Spinal cord (tissue), 10 donors: ENCODE data around the gene P2RY14. TPM values are rescaled to one million over a fixed set of nuclear protein-coding genes. Genes with fewer than 3 reads are reported as not detected.

Source experiments
- DNase-seq, 6 donors: peaks; one replicate each; pipeline versions ENCODE4 v3.0.0 to v3.0.0-alpha.2; 2013 to 2015; ENCODE audit warnings: low spot score in 6 of 6, low read depth in 4 of 6
- H3K27ac ChIP-seq: one replicate; pipeline ENCODE4 v1.5.1; 2013; ENCODE audit warnings: low read depth, low read length, control low read depth
- H3K27me3 ChIP-seq: one replicate; pipeline ENCODE4 v1.6.1; 2013; ENCODE audit warnings: low read length; ENCODE audit not compliant: control insufficient read depth, insufficient read depth
- H3K36me3 ChIP-seq: one replicate; pipeline ENCODE4 v1.6.1; 2013; ENCODE audit warnings: low read length; ENCODE audit not compliant: control insufficient read depth, insufficient read depth
- H3K4me1 ChIP-seq: one replicate; pipeline ENCODE4 v1.6.1; 2013; ENCODE audit warnings: low read length; ENCODE audit not compliant: control insufficient read depth, insufficient read depth
- H3K4me3 ChIP-seq: one replicate; pipeline ENCODE4 v1.5.1; 2013; ENCODE audit warnings: low read depth, low read length, control low read depth
- H3K9me3 ChIP-seq: one replicate; pipeline ENCODE4 v1.6.1; 2013; ENCODE audit warnings: low read length; ENCODE audit not compliant: control insufficient read depth, insufficient read depth
- WGBS: methylation state at CpG from one replicate; pipeline ENCODE4 v1.1.5; 2013; ENCODE audit warnings: missing lambda C conversion rate; ENCODE audit not compliant: insufficient coverage; 5-methylcytosine and 5-hydroxymethylcytosine counted together
- polyA plus RNA-seq, 2 donors: library from polyadenylated mRNA; unstranded; fragments of 120-200 nt; gene quantifications; one replicate each; pipeline ENCODE4 v1.2.1, GENCODE V29; 2013; ENCODE audit not compliant: insufficient read length in 2 of 2
- total RNA-seq, 2 donors: library from RNA; depleted of rRNA in 1 of 2; stranded (reverse); fragments of 120-200 nt in 1 of 2; fragments of >200 nt in 1 of 2; gene quantifications; one replicate each; pipeline versions ENCODE4 v1.2.3 to v1.2.4, GENCODE V29; 2013 to 2014
- donor health status: healthy.

The P2RY14 gene
- total and polyA plus RNA-seq, 4 donors = 1.3 to 8.9 (median 4.8) TPM

DNA sequence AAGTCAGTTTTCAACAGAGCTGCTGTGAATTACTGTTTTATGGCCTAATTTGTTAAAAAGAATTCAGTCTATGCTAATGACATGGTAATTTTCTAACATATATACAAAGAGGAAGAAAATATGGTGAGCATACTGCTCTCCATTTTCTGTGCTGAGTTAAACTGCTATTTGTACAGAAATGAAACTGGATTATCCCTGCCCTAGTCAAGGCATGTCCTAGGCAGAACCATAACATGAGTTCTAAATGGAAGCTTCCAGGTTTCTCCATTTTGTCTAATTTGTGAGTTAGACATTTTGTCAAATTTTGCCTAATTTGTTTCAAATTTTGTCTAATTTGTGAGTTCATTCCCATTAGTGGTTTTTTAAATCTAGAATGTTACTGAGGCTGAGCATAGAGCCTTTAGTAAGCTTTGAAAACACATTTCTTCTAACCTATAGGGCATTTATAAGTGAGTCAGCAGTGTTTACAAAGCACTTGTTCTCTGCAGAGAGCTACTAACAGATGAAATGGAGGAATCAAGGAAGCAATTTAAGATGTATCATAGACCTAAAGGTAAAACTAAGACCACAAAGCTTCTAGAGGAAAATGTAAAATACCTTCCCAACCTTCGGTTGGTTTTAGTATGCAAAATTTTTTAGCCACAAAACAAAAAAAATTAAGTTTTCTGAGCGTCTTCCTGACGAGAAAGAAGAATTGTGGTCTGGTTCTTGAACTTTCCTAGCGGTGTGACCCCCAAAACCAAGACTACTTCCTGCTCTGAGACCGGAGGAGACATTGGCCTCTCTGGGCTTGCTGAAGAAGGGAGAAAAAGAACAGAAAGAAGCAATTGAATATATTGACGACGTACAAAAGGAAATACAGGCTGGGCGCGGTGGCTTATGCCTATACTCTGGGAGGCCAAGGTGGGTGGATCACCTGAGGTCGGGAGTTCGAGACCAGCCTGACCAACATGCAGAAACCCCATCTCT, 9.8 kb downstream of the P2RY14 start:
- Histone ChIP-seq H3K4me1 (peaks cover 12% of the 10 kb centered on the region), H3K9me3 (no peaks in the 10 kb centered on the region), H3K27ac (no peak overlapping the region), H3K4me3 (no peak overlapping the region), H3K36me3 (no peaks in the 10 kb centered on the region), H3K27me3 (no peaks in the 10 kb centered on the region)
- DNase-seq = no peak
- 90% methylated on average over 2 of the region's 11 CpGs for WGBS

DNA sequence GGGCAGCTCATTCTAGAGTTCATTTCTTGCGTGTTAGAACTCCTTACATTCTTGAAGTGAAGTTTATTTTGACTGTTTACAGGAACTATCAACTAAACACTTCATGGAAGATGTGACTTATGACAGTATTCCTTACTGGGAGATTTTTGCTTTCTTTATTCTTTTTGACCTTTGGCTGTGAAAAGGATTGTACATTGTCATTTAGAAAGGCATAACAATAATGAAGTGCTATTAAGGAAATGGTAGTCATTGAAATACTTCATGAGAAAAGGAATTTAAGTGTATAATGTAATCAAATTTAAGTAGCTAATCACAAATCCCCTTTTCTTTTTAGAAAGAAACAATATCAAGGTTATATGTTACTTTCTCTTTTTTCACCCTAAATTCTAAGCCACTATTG, 11.3 kb downstream of the P2RY14 start:
- H3K4me1 ChIP-seq = peaks cover 12% of the 10 kb centered on the region
- no peak overlapping the region for H3K27ac ChIP-seq
- H3K9me3 ChIP-seq = no peaks in the 10 kb centered on the region
- no CpG with 5 or more reads among the region's 1 CpG for WGBS
- DNase-seq = no peak
- no peak overlapping the region for H3K4me3 ChIP-seq
- no peaks in the 10 kb centered on the region for H3K27me3 ChIP-seq
- no peaks in the 10 kb centered on the region for H3K36me3 ChIP-seq

DNA sequence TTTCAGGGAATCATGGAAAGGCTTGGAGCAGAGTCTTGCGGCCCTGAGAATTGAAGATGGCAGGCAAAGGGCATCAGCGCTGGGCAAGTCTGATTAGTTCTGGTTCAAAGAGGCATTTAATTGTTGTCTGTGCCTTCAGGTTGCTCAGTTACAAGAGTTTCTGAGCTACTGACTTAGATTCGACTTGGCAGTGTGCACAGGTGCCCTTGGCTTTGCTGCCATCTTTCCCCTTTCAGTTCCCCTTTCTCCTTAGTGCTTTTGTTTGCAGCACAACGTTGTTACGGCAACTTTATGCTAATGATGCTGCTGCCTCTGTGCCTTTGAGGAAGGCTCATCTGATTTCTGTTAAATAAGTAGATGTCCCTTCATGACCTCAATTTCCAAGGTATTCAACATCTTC, 12.5 kb downstream of the P2RY14 start:
- no peaks in the 10 kb centered on the region for H3K36me3 ChIP-seq
- 68% methylated on average over 3 of the region's 5 CpGs for WGBS
- H3K27ac ChIP-seq = no peak overlapping the region
- H3K9me3 ChIP-seq = no peaks in the 10 kb centered on the region
- no peak overlapping the region for H3K4me3 ChIP-seq
- H3K27me3 ChIP-seq = no peaks in the 10 kb centered on the region
- peak in 4 of 6 donors; percentile 21 to 65 (median 48) for DNase-seq
- peaks cover 12% of the 10 kb centered on the region for H3K4me1 ChIP-seq

DNA sequence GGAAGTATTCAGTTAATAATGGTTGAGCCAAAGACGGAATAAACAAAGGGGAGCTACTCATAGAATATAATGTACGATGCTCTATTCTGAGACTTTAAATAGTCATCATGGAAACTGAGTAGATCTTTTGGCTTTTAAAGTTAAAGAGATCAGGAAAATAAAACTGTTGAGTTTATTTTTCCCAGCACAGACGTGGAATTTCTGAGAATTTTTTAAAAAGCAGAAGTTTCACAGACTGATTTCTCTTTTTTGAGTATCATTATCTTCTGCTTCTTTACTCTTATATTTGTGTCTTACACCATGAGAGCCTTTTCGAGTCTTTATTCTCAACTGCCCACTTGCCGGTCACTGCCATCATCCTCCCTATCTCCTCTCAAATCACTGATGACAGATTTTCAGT, 13.2 kb downstream of the P2RY14 start:
- no CpG with 5 or more reads among the region's 5 CpGs for WGBS
- Histone ChIP-seq H3K4me1 (peaks cover 12% of the 10 kb centered on the region), H3K27ac (no peak overlapping the region), H3K27me3 (no peaks in the 10 kb centered on the region), H3K36me3 (no peaks in the 10 kb centered on the region), H3K4me3 (no peak overlapping the region), H3K9me3 (no peaks in the 10 kb centered on the region)
- DNase-seq = no peak

DNA sequence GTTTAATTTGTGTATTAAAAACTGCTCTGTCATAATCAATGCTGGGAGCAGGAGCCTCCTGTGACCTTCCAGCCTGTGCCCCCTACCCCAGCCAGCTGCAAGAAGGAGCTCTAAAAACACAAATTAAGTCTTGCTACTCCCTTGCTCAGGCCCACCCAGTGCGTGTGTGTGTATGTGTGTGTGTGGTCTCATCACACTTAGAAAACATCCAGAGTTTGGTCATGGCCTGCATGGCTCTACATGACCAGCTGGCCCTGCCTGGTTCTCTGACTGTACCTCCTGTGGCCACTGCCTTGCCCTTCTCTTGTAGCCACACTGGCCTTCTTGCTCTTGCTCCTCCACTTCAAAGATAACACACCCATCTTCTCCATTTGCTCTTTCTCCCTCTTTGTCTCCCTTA, 13.7 kb downstream of the P2RY14 start:
- no peaks in the 10 kb centered on the region for H3K36me3 ChIP-seq
- no peaks in the 10 kb centered on the region for H3K27me3 ChIP-seq
- H3K9me3 ChIP-seq = no peaks in the 10 kb centered on the region
- H3K27ac ChIP-seq = no peak overlapping the region
- DNase-seq = no peak
- no peak overlapping the region for H3K4me3 ChIP-seq
- no CpG with 5 or more reads among the region's 1 CpG for WGBS
- H3K4me1 ChIP-seq = peaks cover 12% of the 10 kb centered on the region

DNA sequence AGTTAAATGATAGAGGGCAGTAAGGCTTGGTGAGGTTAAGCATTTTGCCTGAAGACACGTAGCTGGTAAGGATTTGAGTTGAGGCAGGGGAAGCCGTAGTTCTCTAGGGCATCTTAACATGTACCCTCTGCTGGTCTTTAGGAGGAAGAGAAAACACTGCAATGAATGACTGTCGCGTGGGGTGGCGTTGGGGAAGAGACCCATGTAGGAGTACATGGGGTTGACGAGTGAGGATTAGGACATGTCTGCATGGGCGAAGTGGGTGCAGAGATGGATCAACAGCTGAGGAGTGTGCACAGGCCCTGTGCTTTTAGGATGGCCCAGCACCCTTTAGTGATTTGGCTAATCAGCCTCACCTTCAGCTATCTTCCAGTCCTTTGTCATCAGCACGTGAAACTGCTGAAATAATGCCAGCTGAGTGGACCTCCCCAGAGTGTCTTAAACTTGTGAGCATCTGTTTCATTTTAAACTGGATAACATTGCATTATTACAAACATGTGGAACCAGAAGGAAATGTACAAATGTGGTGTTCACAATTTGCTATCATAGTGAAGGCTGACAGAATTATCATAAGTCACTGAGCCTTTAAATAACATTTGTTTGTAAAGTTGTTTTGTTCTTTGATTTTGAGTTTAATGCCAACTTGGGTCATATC, 15.3 kb downstream of the P2RY14 start:
- DNase-seq = peak in 1 of 6 donors; percentile 55
- no peak overlapping the region for H3K4me3 ChIP-seq
- H3K27me3 ChIP-seq = no peaks in the 10 kb centered on the region
- no peak overlapping the region for H3K27ac ChIP-seq
- no peaks in the 10 kb centered on the region for H3K36me3 ChIP-seq
- H3K4me1 ChIP-seq = peaks cover 12% of the 10 kb centered on the region
- H3K9me3 ChIP-seq = no peaks in the 10 kb centered on the region
- 78% methylated on average over 7 of the region's 8 CpGs for WGBS

DNA sequence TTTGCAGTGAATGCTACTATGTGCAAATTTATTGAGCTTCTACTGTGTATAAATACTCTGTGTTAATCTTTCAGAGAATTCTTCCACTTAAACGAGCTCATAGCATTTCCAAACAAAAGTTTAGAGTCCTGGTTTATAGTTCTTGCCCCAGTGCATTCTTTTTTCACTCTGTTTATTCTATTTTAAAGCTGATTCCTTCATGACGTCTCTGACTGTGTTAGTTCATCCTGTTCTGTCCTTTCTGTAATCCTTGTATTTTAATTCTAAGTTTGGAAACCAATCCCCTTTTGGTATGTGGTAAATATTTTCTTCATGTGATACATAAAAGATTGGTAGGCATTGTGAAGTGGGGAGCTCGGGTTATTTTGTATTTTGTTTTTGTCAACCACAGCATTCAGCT, 18.7 kb downstream of the P2RY14 start:
- Histone ChIP-seq H3K36me3 (no peaks in the 10 kb centered on the region), H3K9me3 (no peaks in the 10 kb centered on the region), H3K27me3 (no peaks in the 10 kb centered on the region), H3K27ac (no peak overlapping the region), H3K4me1 (peaks cover 3% of the 10 kb centered on the region), H3K4me3 (no peak overlapping the region)
- WGBS = 71% methylated on average over 1 of the region's 3 CpGs
- no peak for DNase-seq

DNA sequence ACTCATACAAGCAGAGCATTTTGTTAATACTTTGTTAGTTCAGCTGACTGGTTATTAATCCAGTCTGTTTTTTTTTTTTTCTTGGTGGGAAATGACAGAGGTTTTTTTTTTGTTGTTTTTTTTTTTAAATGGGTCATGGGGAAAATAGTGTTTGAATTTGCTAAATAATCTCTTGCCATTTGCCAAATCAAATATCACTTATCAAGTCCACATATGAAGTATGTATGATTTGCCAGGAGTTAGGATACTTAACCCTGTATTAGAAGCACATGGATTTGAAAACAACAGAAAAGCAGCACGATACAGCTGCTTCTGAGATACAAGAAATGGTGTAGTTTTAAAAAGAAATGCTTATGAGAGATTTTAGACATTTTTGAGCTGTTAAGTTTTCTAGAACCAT, 21.6 kb downstream of the P2RY14 start:
- Histone ChIP-seq H3K36me3 (no peaks in the 10 kb centered on the region), H3K27me3 (no peaks in the 10 kb centered on the region), H3K9me3 (no peaks in the 10 kb centered on the region), H3K27ac (no peak overlapping the region), H3K4me3 (no peak overlapping the region), H3K4me1 (no peaks in the 10 kb centered on the region)
- 83% methylated on average over 1 of the region's 1 CpG for WGBS
- no peak for DNase-seq

DNA sequence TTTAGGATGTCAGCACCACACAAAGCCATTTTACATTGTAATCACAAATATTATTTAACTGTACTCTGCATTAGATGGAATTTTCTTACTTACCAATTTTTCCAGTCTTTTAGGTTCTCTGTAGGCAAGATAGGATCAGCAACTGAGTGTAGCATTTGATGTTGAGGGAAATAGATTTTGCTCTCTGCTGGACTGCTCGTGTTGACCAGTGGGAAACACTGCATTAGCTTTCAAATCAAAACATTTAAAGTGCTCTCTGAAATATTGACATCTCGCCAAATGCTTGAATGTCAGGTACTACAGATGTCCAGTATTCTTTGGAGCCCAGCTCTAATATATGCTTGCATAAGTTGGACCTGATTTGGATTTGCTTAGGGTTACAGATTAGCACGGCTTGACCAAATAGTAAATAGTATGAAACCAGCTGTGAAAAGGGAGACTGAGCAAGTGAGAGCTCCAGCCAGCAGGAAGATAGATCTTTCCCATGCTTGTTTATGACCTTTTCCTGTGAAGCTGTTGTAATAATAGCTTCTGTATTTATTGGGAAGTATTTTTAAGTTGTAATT, 29.5 kb downstream of the P2RY14 start:
- H3K9me3 ChIP-seq = no peaks in the 10 kb centered on the region
- no peaks in the 10 kb centered on the region for H3K27me3 ChIP-seq
- H3K4me3 ChIP-seq = no peak overlapping the region
- no peaks in the 10 kb centered on the region for H3K36me3 ChIP-seq
- WGBS = 94% methylated on average over 2 of the region's 3 CpGs
- H3K27ac ChIP-seq = no peak overlapping the region
- no peaks in the 10 kb centered on the region for H3K4me1 ChIP-seq
- DNase-seq = peak in 1 of 6 donors; percentile 33
